ENCODE results near the gene ANTXR1.

GRCh38 chr2:69278366-69278765 is 265.4 kb downstream of the ANTXR1 start:
- TF ChIP-seq CTCF (IDR thresholded peaks at IDR 0.05 in 2 of 3, conservative IDR thresholded peaks at IDR 0.05 in 1 of 3; ENCODE audit: borderline replicate concordance in 1 of 3, insufficient read depth in 1 of 3, low read depth in 2 of 3, low read length in 2 of 3), result no peak
- no peak for TF ChIP-seq POLR2AphosphoS5 (IDR thresholded peaks at IDR 0.05; ENCODE audit: low read depth, low read length)
- TF ChIP-seq, protein P1, sequence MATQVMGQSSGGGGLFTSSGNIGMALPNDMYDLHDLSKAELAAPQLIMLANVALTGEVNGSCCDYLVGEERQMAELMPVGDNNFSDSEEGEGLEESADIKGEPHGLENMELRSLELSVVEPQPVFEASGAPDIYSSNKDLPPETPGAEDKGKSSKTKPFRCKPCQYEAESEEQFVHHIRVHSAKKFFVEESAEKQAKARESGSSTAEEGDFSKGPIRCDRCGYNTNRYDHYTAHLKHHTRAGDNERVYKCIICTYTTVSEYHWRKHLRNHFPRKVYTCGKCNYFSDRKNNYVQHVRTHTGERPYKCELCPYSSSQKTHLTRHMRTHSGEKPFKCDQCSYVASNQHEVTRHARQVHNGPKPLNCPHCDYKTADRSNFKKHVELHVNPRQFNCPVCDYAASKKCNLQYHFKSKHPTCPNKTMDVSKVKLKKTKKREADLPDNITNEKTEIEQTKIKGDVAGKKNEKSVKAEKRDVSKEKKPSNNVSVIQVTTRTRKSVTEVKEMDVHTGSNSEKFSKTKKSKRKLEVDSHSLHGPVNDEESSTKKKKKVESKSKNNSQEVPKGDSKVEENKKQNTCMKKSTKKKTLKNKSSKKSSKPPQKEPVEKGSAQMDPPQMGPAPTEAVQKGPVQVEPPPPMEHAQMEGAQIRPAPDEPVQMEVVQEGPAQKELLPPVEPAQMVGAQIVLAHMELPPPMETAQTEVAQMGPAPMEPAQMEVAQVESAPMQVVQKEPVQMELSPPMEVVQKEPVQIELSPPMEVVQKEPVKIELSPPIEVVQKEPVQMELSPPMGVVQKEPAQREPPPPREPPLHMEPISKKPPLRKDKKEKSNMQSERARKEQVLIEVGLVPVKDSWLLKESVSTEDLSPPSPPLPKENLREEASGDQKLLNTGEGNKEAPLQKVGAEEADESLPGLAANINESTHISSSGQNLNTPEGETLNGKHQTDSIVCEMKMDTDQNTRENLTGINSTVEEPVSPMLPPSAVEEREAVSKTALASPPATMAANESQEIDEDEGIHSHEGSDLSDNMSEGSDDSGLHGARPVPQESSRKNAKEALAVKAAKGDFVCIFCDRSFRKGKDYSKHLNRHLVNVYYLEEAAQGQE (IDR thresholded peaks at IDR 0.05; ENCODE audit: low read depth), result no peak
- no peak for TF ChIP-seq ZFX (IDR thresholded peaks at IDR 0.05)
- TF ChIP-seq, protein P2, sequence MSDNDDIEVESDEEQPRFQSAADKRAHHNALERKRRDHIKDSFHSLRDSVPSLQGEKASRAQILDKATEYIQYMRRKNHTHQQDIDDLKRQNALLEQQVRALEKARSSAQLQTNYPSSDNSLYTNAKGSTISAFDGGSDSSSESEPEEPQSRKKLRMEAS (IDR thresholded peaks at IDR 0.05), result no peak
- no peak for TF ChIP-seq TCF7L2 (IDR thresholded peaks at IDR 0.05; ENCODE audit: borderline replicate concordance, extremely low read depth, insufficient read depth, insufficient read length)
- TF ChIP-seq POLR2A (IDR thresholded peaks at IDR 0.05; ENCODE audit: borderline replicate concordance, extremely low read depth, insufficient read depth, insufficient read length), result no peak
- TF ChIP-seq, protein P3, sequence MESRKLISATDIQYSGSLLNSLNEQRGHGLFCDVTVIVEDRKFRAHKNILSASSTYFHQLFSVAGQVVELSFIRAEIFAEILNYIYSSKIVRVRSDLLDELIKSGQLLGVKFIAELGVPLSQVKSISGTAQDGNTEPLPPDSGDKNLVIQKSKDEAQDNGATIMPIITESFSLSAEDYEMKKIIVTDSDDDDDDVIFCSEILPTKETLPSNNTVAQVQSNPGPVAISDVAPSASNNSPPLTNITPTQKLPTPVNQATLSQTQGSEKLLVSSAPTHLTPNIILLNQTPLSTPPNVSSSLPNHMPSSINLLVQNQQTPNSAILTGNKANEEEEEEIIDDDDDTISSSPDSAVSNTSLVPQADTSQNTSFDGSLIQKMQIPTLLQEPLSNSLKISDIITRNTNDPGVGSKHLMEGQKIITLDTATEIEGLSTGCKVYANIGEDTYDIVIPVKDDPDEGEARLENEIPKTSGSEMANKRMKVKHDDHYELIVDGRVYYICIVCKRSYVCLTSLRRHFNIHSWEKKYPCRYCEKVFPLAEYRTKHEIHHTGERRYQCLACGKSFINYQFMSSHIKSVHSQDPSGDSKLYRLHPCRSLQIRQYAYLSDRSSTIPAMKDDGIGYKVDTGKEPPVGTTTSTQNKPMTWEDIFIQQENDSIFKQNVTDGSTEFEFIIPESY (IDR thresholded peaks at IDR 0.05; ENCODE audit: extremely low read depth, insufficient replicate concordance, low read length), result no peak
- no peak for TF ChIP-seq SRF (IDR thresholded peaks at IDR 0.05; ENCODE audit: low read depth)
- TF ChIP-seq EGR1 (IDR thresholded peaks at IDR 0.05; ENCODE audit: low read depth), result no peak
- no peak for TF ChIP-seq CEBPB (IDR thresholded peaks at IDR 0.05; ENCODE audit: low read depth)

Measured in HCT116 (cell line).